SKM-1 treated with dmso at 0.1 percent for 144 hours (cell line): ENCODE data around the gene UBE2E2.

Experiments used
- DNase-seq: peaks from one replicate; lab custom pipeline; 2025; ENCODE audit not compliant: unreplicated experiment; lab: John Stamatoyannopoulos, UW

UBE2E2 gene

GRCh38 chr3:23435318-23435717 is 232.2 kb downstream of the UBE2E2 start:
- no peak for DNase-seq

- no peak for DNase-seq
These were observed 232.8 kb downstream of the UBE2E2 start for GRCh38 chr3:23435904-23436303.

- no peak for DNase-seq
These were observed 234.5 kb downstream of the UBE2E2 start for GRCh38 chr3:23437484-23438145.

- no peak for DNase-seq
These were observed 235.5 kb downstream of the UBE2E2 start for GRCh38 chr3:23438657-23439056.

- DNase-seq = no peak
These were observed 236.0 kb downstream of the UBE2E2 start for GRCh38 chr3:23439080-23439479.

- no peak for DNase-seq
These were observed 237.5 kb downstream of the UBE2E2 start for GRCh38 chr3:23440416-23441294.

- peak; percentile 65 for DNase-seq
These were observed 239.7 kb downstream of the UBE2E2 start for GRCh38 chr3:23442598-23443383.

GRCh38 chr3:23444386-23444785 is 241.3 kb downstream of the UBE2E2 start:
- DNase-seq = no peak

GRCh38 chr3:23446301-23446700 is 243.2 kb downstream of the UBE2E2 start:
- DNase-seq = no peak

GRCh38 chr3:23448998-23449537 is 245.9 kb downstream of the UBE2E2 start:
- DNase-seq = no peak

- DNase-seq = no peak
These were observed 246.9 kb downstream of the UBE2E2 start for GRCh38 chr3:23450051-23450450.

GRCh38 chr3:23450806-23451205 is 247.7 kb downstream of the UBE2E2 start:
- no peak for DNase-seq

GRCh38 chr3:23452408-23452807 is 249.3 kb downstream of the UBE2E2 start:
- DNase-seq = no peak

- DNase-seq = peak; percentile 56
These were observed 252.0 kb downstream of the UBE2E2 start for GRCh38 chr3:23455084-23455483.

GRCh38 chr3:23455775-23456174 is 252.6 kb downstream of the UBE2E2 start:
- no peak for DNase-seq

- no peak for DNase-seq
These were observed 254.6 kb downstream of the UBE2E2 start for GRCh38 chr3:23457697-23458096.

- no peak for DNase-seq
These were observed 256.3 kb downstream of the UBE2E2 start for GRCh38 chr3:23459465-23459864.

GRCh38 chr3:23459889-23460546 is 256.9 kb downstream of the UBE2E2 start:
- DNase-seq = no peak

GRCh38 chr3:23461069-23461468 is 257.9 kb downstream of the UBE2E2 start:
- DNase-seq = no peak

- no peak for DNase-seq
These were observed 260.7 kb downstream of the UBE2E2 start for GRCh38 chr3:23463791-23464190.

GRCh38 chr3:23465569-23465968 is 262.4 kb downstream of the UBE2E2 start:
- no peak for DNase-seq
